ENCODE results near the gene MRPS18A. TPM values are rescaled to one million over a fixed set of nuclear protein-coding genes. Genes with fewer than 3 reads are reported as not detected.

Gene MRPS18A
- total and polyA plus RNA-seq, 2 of the 13 experiments (the other 11 are each of a cell fraction or from before 2014, with no cell fraction given) = 87.8 to 89.1 TPM

DNA sequence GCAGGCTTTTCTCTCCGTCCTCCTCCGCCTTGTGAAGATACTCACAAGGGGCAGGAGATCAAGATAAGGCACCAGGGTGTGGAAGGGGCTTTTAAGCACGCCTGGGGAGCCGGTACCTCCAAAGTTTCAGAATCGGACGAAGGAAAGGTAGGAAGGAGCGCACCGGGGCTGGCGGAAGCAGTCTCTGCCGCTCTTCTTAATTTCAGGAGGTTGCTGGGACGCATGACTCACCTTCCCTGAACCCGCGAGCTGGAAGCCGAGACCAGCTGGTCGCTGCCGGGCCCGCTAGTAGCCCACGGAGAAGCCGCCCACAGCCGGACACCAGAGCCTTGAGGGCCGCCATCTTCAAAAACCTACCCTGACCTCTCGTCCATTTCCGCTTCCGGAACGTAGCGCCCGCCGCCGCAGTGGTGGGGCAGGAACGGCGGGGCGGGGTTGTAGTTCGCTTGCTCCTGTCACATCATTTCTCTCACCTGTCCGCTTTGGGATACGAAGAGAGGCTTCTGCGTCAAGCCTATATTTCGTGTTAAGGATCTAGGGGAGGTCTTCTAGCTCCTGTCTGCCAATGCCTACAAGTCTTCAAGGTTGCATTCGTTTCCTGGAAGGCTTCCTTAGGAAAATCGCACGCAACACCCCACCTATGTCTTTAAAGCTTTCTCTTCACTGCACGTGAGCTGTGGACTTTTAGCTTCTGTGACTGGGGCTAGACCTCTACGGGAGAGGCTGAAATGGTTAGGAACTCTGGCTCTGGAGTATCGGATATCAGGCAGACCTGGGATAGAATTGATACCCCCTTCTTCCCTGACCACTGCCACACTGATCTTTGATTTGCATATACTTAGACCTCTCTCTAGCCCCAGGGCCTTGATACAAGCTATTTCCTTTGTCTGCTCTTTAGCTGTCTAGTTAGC is at the start of gene MRPS18A (continued):
- TF ChIP-seq ZNF281 (CRISPR knock-in tag; IDR thresholded peaks at IDR 0.05; ENCODE audit: borderline replicate concordance) (no peak), SNAI1 (CRISPR knock-in tag; IDR thresholded peaks at IDR 0.05; ENCODE audit: borderline replicate concordance) (no peak; the same call in 1 of the 2 replicates), JDP2 (CRISPR knock-in tag; IDR thresholded peaks at IDR 0.05; ENCODE audit: borderline replicate concordance) (no peak), KLF13 (CRISPR knock-in tag; IDR thresholded peaks at IDR 0.05) (no peak), ZNF703 (CRISPR knock-in tag; IDR thresholded peaks at IDR 0.05; ENCODE audit: borderline replicate concordance) (no peak), TRIM24 (CRISPR knock-in tag; IDR thresholded peaks at IDR 0.05) (0 out of 2 replicates have a peak, but pooled peaks have one; percentile 63), SMARCE1 (IDR thresholded peaks at IDR 0.05; ENCODE audit: borderline replicate concordance) (no peak), ZNF777 (CRISPR knock-in tag; IDR thresholded peaks at IDR 0.05) (no peak), MZF1 (CRISPR knock-in tag; IDR thresholded peaks at IDR 0.05; ENCODE audit: borderline replicate concordance) (no peak), LCORL (IDR thresholded peaks at IDR 0.05) (0 out of 2 replicates have a peak, but pooled peaks have one; percentile 26), LCORL (CRISPR knock-in tag; IDR thresholded peaks at IDR 0.05) (peak; percentile 83), CBFB (CRISPR knock-in tag; IDR thresholded peaks at IDR 0.05) (no peak; the same call in 1 of the 2 replicates), ZBTB7B (CRISPR knock-in tag; IDR thresholded peaks at IDR 0.05) (peak; percentile 78; the same call in 1 of the 2 replicates), HNRNPUL1 (IDR thresholded peaks at IDR 0.05; ENCODE audit: low read depth, low read length) (no peak), ZNF124 (CRISPR knock-in tag; IDR thresholded peaks at IDR 0.05) (peak; percentile 71)
- TF ChIP-seq, protein P1, sequence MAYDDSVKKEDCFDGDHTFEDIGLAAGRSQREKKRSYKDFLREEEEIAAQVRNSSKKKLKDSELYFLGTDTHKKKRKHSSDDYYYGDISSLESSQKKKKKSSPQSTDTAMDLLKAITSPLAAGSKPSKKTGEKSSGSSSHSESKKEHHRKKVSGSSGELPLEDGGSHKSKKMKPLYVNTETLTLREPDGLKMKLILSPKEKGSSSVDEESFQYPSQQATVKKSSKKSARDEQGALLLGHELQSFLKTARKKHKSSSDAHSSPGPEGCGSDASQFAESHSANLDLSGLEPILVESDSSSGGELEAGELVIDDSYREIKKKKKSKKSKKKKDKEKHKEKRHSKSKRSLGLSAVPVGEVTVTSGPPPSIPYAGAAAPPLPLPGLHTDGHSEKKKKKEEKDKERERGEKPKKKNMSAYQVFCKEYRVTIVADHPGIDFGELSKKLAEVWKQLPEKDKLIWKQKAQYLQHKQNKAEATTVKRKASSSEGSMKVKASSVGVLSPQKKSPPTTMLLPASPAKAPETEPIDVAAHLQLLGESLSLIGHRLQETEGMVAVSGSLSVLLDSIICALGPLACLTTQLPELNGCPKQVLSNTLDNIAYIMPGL (CRISPR knock-in tag; IDR thresholded peaks at IDR 0.05; ENCODE audit: borderline replicate concordance in 1 of 2, low read depth in 1 of 2) = peak; percentile 64 to 72
- TF ChIP-seq, protein P2, sequence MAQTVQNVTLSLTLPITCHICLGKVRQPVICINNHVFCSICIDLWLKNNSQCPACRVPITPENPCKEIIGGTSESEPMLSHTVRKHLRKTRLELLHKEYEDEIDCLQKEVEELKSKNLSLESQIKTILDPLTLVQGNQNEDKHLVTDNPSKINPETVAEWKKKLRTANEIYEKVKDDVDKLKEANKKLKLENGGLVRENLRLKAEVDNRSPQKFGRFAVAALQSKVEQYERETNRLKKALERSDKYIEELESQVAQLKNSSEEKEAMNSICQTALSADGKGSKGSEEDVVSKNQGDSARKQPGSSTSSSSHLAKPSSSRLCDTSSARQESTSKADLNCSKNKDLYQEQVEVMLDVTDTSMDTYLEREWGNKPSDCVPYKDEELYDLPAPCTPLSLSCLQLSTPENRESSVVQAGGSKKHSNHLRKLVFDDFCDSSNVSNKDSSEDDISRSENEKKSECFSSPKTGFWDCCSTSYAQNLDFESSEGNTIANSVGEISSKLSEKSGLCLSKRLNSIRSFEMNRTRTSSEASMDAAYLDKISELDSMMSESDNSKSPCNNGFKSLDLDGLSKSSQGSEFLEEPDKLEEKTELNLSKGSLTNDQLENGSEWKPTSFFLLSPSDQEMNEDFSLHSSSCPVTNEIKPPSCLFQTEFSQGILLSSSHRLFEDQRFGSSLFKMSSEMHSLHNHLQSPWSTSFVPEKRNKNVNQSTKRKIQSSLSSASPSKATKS (CRISPR knock-in tag; IDR thresholded peaks at IDR 0.05) = no peak
- TF ChIP-seq, protein P3, sequence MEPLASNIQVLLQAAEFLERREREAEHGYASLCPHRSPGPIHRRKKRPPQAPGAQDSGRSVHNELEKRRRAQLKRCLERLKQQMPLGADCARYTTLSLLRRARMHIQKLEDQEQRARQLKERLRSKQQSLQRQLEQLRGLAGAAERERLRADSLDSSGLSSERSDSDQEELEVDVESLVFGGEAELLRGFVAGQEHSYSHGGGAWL (CRISPR knock-in tag; IDR thresholded peaks at IDR 0.05) = peak; percentile 76; the same call in 1 of the 2 replicates

Measured in HepG2 (cell line).